HepG2 (cell line): ENCODE results near the gene COASY. TPM values are rescaled to one million over a fixed set of nuclear protein-coding genes. Genes with fewer than 3 reads are reported as not detected.
A peak's percentile ranks its signal among the peaks of the same experiment; 100 is the strongest.

Experiments used
- ARHGAP35 ChIP-seq: sonication (generic); formaldehyde crosslinking; IDR thresholded peaks from 2 replicates; pipeline ENCODE4 v1.9.0; 2022; ENCODE audit warnings: mild to moderate bottlenecking, inconsistent platforms, moderate library complexity, missing genetic modification reagents, borderline replicate concordance
- BRD4 ChIP-seq: sonication (generic); formaldehyde crosslinking; IDR thresholded peaks from 2 replicates; pipeline ENCODE4 v1.4.0; 2020; ENCODE audit warnings: missing genetic modification reagents
- DR1 ChIP-seq: sonication (generic); formaldehyde crosslinking; IDR thresholded peaks from 2 replicates; pipeline ENCODE4 v1.8.0; 2021; ENCODE audit warnings: mild to moderate bottlenecking, missing genetic modification reagents, inconsistent platforms
- GMEB1 ChIP-seq: sonication (generic); formaldehyde crosslinking; IDR thresholded peaks from 2 replicates; pipeline ENCODE4 v1.5.1; 2020; ENCODE audit warnings: missing genetic modification reagents, mild to moderate bottlenecking, borderline replicate concordance
- HMG20A ChIP-seq: IDR thresholded peaks from 2 replicates; pipeline ENCODE4 v1.6.1; 2016; ENCODE audit warnings: borderline replicate concordance
- HNRNPK ChIP-seq: fragments of 200-400 bp; formaldehyde crosslinking; IDR thresholded peaks from 2 replicates; pipeline ENCODE4 v1.6.1; 2018; ENCODE audit warnings: low read length, low read depth, moderate library complexity, mild to moderate bottlenecking; ENCODE audit not compliant: poor library complexity, severe bottlenecking
- KDM2A ChIP-seq: sonication (generic); formaldehyde crosslinking; IDR thresholded peaks from 2 replicates; pipeline ENCODE4 v1.4.0; 2020; ENCODE audit warnings: low read depth, missing genetic modification reagents, borderline replicate concordance
- KLF6 ChIP-seq: IDR thresholded peaks from 2 replicates; pipeline ENCODE4 v1.8.0; 2016; ENCODE audit warnings: missing biosample characterization, missing genetic modification reagents
- NKX3-1 ChIP-seq: sonication (generic); formaldehyde crosslinking; IDR thresholded peaks from 2 replicates; pipeline ENCODE4 v1.5.0; 2020; ENCODE audit warnings: missing genetic modification reagents
- POGZ ChIP-seq: sonication (generic); formaldehyde crosslinking; IDR thresholded peaks from 2 replicates; pipeline ENCODE4 v1.4.0; 2020; ENCODE audit warnings: mild to moderate bottlenecking, missing genetic modification reagents
- RORA ChIP-seq: sonication (generic); formaldehyde crosslinking; IDR thresholded peaks from 2 replicates; pipeline ENCODE4 v1.5.0; 2020; ENCODE audit warnings: mild to moderate bottlenecking, missing genetic modification reagents, moderate library complexity
- ZNF142 ChIP-seq: sonication (generic); formaldehyde crosslinking; IDR thresholded peaks from 2 replicates; pipeline ENCODE4 v1.4.0; 2020; ENCODE audit warnings: missing genetic modification reagents
- ZNF331 ChIP-seq: sonication (generic); formaldehyde crosslinking; IDR thresholded peaks from 2 replicates; pipeline ENCODE4 v1.4.0; 2020; ENCODE audit warnings: missing genetic modification reagents
- ZNF580 ChIP-seq: IDR thresholded peaks from 2 replicates; pipeline ENCODE4 v1.6.1; 2016; ENCODE audit warnings: low read depth, borderline replicate concordance
- ZNF775 ChIP-seq: sonication (generic); formaldehyde crosslinking; IDR thresholded peaks from 2 replicates; pipeline ENCODE4 v1.4.0; 2020; ENCODE audit warnings: missing genetic modification reagents, mild to moderate bottlenecking, moderate library complexity, borderline replicate concordance
- ZNF782 ChIP-seq: sonication (generic); formaldehyde crosslinking; IDR thresholded peaks from 2 replicates; pipeline ENCODE4 v1.4.0; 2020; ENCODE audit warnings: missing genetic modification reagents, mild to moderate bottlenecking, borderline replicate concordance
- ZXDC ChIP-seq: sonication (generic); formaldehyde crosslinking; IDR thresholded peaks from 2 replicates; pipeline ENCODE4 v1.5.0; 2020; ENCODE audit warnings: mild to moderate bottlenecking, missing genetic modification reagents
- polyA plus RNA-seq, 8 experiments: library from polyadenylated mRNA; depleted of rRNA in 3 of 8; stranded (reverse) in 7 of 8; unstranded in 1 of 8; fragments of >200 nt; fragmentation: Illumina TruSeq in 4 of 8; extraction: Trizol in 4 of 8; gene quantifications; 2 replicates each; pipeline versions ENCODE4 v1.2.1 to v1.2.3, GENCODE V29; 2011 to 2016; ENCODE audit warnings: low read depth in 4 of 8, missing spikeins in 1 of 8, mixed read lengths in 1 of 8; ENCODE audit not compliant: insufficient read depth in 1 of 8
- total RNA-seq, 5 experiments: library from RNA; depleted of rRNA; stranded (reverse); fragments of >200 nt; fragmentation: Illumina TruSeq; extraction: Trizol; gene quantifications; 2 replicates each; pipeline ENCODE4 v1.2.3, GENCODE V29; 2016; ENCODE audit warnings: low read depth in 1 of 5

Gene COASY
- total and polyA plus RNA-seq, 2 of the 13 experiments (the other 11 are each of a cell fraction or from before 2014, with no cell fraction given), result 90.7 to 125 TPM

- no peak; the same call in none of the 2 replicates for TF ChIP-seq KDM2A (CRISPR knock-in tag)
- TF ChIP-seq ZNF580 (CRISPR knock-in tag), result peak; percentile 83; the same call in 1 of the 2 replicates
- TF ChIP-seq ARHGAP35 (CRISPR knock-in tag), result peak; percentile 89; the same call in 1 of the 2 replicates
- TF ChIP-seq GMEB1 (CRISPR knock-in tag), result peak; percentile 7; the same call in 1 of the 2 replicates
- no peak for TF ChIP-seq ZXDC (CRISPR knock-in tag)
- TF ChIP-seq DR1, result no peak
- peak; percentile 55; the same call in 1 of the 2 replicates for TF ChIP-seq ZNF331 (CRISPR knock-in tag)
- peak; percentile 71; the same call in 1 of the 2 replicates for TF ChIP-seq BRD4 (CRISPR knock-in tag)
- no peak for TF ChIP-seq ZNF142 (CRISPR knock-in tag)
- TF ChIP-seq HNRNPK, result no peak
- TF ChIP-seq RORA (CRISPR knock-in tag), result no peak
- TF ChIP-seq HMG20A (CRISPR knock-in tag), result no peak; the same call in 1 of the 2 replicates
- TF ChIP-seq NKX3-1 (CRISPR knock-in tag), result peak; percentile 86
- TF ChIP-seq ZNF782 (CRISPR knock-in tag), result no peak
- no peak for TF ChIP-seq POGZ (CRISPR knock-in tag)
- no peak for TF ChIP-seq ZNF775
- peak; percentile 52; the same call in 1 of the 2 replicates for TF ChIP-seq KLF6 (CRISPR knock-in tag)
These were observed 25.9 kb upstream of the COASY start, which contains the start of gene NAGLU (continued) for GRCh38 chr17:42536048-42536371.
